Astrocyte (in vitro differentiated cells and primary cell): Measurements from ENCODE around the gene AKAIN1.

Experiments
- EZH2 ChIP-seq: IDR thresholded peaks from 2 replicates; pipeline ENCODE4 v1.6.1; 2012; ENCODE audit warnings: mild to moderate bottlenecking, low read length, inconsistent platforms; ENCODE audit not compliant: insufficient read depth
- TF ChIP-seq, protein P1 (sequence below): IDR thresholded peaks from 2 replicates; pipeline ENCODE4 v1.5.1; 2011; ENCODE audit warnings: low read depth, mild to moderate bottlenecking, inconsistent platforms, low read length, moderate library complexity; ENCODE audit not compliant: insufficient read depth

- TF ChIP-seq, protein P1, sequence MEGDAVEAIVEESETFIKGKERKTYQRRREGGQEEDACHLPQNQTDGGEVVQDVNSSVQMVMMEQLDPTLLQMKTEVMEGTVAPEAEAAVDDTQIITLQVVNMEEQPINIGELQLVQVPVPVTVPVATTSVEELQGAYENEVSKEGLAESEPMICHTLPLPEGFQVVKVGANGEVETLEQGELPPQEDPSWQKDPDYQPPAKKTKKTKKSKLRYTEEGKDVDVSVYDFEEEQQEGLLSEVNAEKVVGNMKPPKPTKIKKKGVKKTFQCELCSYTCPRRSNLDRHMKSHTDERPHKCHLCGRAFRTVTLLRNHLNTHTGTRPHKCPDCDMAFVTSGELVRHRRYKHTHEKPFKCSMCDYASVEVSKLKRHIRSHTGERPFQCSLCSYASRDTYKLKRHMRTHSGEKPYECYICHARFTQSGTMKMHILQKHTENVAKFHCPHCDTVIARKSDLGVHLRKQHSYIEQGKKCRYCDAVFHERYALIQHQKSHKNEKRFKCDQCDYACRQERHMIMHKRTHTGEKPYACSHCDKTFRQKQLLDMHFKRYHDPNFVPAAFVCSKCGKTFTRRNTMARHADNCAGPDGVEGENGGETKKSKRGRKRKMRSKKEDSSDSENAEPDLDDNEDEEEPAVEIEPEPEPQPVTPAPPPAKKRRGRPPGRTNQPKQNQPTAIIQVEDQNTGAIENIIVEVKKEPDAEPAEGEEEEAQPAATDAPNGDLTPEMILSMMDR = no peak
- TF ChIP-seq EZH2 = no peak
Measured at GRCh38 chr18:5107988-5108387, 89.1 kb downstream of the AKAIN1 start.
